GM12865 (cell line): Measurements from ENCODE around the gene C1orf159.

ENCODE experiments used
- DNase-seq: peaks from one replicate; pipeline ENCODE4 v3.0.0; 2010; ENCODE audit warnings: low read depth
- H3K4me3 ChIP-seq: 2 replicates; pipeline ENCODE4 v1.5.1; 2011; ENCODE audit warnings: mild to moderate bottlenecking, low read depth, low read length, control low read depth
- TF ChIP-seq, protein P1 (sequence below): IDR thresholded peaks from 2 replicates; pipeline ENCODE4 v1.5.1; 2011; ENCODE audit warnings: low read length, control low read depth, low read depth, inconsistent platforms; ENCODE audit not compliant: insufficient read depth; ENCODE audit errors: missing control alignments

Gene C1orf159

GRCh38 chr1:1069711-1070676 is 45.9 kb downstream of the C1orf159 start:
- DNase-seq = no peak
- H3K4me3 ChIP-seq = no peak overlapping the region; the same call in 1 of the 2 replicates

DNA sequence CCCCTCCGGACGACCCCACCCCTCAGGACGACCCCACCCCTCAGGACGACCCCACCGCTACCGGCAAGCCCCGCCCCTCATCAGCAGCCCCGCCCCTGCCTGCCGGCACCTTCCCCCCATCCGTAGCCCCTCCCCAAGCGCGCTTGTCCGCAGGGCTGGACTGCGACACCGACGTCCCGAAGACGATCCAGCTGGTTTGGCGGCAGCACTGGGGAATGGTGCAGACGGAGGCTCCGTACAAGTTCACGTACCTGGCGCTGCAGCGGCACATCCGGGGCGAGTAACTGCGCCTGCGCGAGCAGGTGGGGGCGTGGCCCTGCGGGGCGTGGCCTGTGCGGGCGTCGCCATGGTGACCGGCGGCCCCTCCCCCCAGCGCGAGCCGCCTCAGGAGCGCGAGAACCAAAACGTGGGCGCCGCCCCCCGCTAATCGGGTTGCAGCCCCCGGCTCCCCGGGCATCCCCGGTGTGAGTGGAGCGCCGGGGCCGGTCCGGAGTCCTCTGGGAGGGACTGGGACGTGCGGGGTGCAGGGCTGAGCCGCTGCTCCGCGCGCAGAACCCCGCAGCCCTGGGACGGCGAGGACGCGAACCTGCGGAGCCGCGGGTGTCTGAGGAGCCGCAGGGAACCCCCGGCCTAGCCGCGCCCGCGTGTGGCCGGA is 46.7 kb downstream of the C1orf159 start:
- peak; percentile 91 for DNase-seq
- TF ChIP-seq, protein P1, sequence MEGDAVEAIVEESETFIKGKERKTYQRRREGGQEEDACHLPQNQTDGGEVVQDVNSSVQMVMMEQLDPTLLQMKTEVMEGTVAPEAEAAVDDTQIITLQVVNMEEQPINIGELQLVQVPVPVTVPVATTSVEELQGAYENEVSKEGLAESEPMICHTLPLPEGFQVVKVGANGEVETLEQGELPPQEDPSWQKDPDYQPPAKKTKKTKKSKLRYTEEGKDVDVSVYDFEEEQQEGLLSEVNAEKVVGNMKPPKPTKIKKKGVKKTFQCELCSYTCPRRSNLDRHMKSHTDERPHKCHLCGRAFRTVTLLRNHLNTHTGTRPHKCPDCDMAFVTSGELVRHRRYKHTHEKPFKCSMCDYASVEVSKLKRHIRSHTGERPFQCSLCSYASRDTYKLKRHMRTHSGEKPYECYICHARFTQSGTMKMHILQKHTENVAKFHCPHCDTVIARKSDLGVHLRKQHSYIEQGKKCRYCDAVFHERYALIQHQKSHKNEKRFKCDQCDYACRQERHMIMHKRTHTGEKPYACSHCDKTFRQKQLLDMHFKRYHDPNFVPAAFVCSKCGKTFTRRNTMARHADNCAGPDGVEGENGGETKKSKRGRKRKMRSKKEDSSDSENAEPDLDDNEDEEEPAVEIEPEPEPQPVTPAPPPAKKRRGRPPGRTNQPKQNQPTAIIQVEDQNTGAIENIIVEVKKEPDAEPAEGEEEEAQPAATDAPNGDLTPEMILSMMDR = no peak
- peak overlapping the region; percentile 70 for H3K4me3 ChIP-seq

More at GRCh38 chr1:1069711-1070676, 45.9 kb downstream of the C1orf159 start:
- TF ChIP-seq, protein P1 = no peak

DNA sequence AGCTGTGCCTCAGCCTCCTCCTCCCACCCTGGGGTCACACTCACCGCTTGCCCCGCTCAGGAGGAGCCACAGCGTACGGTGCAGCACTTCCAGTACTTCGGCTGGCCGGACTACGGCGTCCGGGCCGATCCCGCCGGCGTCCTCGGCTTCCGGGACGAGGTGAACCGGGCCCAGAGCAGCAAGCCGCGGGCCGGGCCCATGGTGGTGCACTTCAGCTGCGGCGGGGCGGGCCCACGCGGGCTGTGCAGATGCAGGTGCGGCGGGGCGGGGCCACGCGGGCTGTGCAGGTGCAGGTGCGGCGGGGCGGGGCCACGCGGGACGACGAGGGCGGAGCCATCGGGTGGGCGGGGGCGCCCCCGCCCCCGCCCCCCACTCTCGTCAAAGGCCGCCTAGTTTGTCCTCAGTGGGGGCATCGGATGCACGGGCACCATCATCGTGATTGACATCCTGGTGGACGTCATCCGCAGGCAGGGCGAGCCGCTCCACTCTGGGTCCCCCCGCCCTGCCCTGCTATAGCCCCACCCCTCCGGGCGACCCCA is 47.3 kb downstream of the C1orf159 start:
- peak overlapping the region; percentile 70 for H3K4me3 ChIP-seq
- TF ChIP-seq, protein P1 = no peak
- DNase-seq = peak; percentile 37

GRCh38 chr1:1067860-1068516 is 47.9 kb downstream of the C1orf159 start:
- TF ChIP-seq, protein P1 = no peak
- DNase-seq = no peak
- peak overlapping the region; percentile 70 for H3K4me3 ChIP-seq

- TF ChIP-seq, protein P1 = no peak
- DNase-seq = no peak
- no peak overlapping the region for H3K4me3 ChIP-seq
Measured at GRCh38 chr1:1067284-1067859, 48.5 kb downstream of the C1orf159 start.
